Measurements from ENCODE around the gene SHC2.
"Not testable (repeated sequence)": the region's sequence is repeated elsewhere in the genome, so short reads cannot be mapped to it uniquely, and the experiment has no call there.

DNA sequence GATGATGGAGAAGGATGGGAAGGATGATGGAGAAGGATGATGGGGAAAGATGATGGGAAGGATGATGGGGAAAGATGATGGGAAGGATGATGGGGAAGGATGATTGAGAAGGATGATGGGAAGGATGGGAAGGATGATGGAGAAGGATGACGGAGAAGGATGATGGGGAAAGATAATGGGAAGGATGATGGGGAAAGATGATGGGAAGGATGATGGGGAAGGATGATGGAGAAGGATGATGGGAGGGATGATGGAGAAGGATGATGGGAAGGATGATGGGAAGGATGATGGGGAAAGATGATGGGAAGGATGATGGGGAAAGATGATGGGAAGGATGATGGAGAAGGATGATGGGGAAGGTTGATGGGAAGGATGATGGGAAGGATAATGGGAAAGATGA is 66.0 kb downstream of the SHC2 start:
- TF ChIP-seq, protein P1, sequence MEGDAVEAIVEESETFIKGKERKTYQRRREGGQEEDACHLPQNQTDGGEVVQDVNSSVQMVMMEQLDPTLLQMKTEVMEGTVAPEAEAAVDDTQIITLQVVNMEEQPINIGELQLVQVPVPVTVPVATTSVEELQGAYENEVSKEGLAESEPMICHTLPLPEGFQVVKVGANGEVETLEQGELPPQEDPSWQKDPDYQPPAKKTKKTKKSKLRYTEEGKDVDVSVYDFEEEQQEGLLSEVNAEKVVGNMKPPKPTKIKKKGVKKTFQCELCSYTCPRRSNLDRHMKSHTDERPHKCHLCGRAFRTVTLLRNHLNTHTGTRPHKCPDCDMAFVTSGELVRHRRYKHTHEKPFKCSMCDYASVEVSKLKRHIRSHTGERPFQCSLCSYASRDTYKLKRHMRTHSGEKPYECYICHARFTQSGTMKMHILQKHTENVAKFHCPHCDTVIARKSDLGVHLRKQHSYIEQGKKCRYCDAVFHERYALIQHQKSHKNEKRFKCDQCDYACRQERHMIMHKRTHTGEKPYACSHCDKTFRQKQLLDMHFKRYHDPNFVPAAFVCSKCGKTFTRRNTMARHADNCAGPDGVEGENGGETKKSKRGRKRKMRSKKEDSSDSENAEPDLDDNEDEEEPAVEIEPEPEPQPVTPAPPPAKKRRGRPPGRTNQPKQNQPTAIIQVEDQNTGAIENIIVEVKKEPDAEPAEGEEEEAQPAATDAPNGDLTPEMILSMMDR (IDR thresholded peaks at IDR 0.05): not testable (repeated sequence)
- not testable (repeated sequence) for TF ChIP-seq RAD21 (IDR thresholded peaks at IDR 0.05; ENCODE audit: low read length); FOSL2 (IDR thresholded peaks at IDR 0.05; ENCODE audit: borderline replicate concordance, low read depth); SMC3 (IDR thresholded peaks at IDR 0.05; ENCODE audit: low read depth, low read length); FOXJ3 (CRISPR knock-in tag; IDR thresholded peaks at IDR 0.05); RFX5 (IDR thresholded peaks at IDR 0.05; ENCODE audit: low read length); TEAD4 (IDR thresholded peaks at IDR 0.05; ENCODE audit: borderline replicate concordance, insufficient read depth); SIN3A (IDR thresholded peaks at IDR 0.05; ENCODE audit: borderline replicate concordance, low read depth, low read length); GABPA (IDR thresholded peaks at IDR 0.05; ENCODE audit: low read depth); FOXM1 (IDR thresholded peaks at IDR 0.05; ENCODE audit: low read depth)
